Inflammatory macrophage treated with lipopolysaccharide for 4 hours (primary cell): ENCODE measurements around the gene TTBK2.
"Not testable (repeated sequence)": the region's sequence is repeated elsewhere in the genome, so short reads cannot be mapped to it uniquely, and the experiment has no call there.

Source experiments
- DNase-seq: peaks from one replicate; pipeline ENCODE4 v3.0.0-alpha.2; 2020

TTBK2 gene

DNA sequence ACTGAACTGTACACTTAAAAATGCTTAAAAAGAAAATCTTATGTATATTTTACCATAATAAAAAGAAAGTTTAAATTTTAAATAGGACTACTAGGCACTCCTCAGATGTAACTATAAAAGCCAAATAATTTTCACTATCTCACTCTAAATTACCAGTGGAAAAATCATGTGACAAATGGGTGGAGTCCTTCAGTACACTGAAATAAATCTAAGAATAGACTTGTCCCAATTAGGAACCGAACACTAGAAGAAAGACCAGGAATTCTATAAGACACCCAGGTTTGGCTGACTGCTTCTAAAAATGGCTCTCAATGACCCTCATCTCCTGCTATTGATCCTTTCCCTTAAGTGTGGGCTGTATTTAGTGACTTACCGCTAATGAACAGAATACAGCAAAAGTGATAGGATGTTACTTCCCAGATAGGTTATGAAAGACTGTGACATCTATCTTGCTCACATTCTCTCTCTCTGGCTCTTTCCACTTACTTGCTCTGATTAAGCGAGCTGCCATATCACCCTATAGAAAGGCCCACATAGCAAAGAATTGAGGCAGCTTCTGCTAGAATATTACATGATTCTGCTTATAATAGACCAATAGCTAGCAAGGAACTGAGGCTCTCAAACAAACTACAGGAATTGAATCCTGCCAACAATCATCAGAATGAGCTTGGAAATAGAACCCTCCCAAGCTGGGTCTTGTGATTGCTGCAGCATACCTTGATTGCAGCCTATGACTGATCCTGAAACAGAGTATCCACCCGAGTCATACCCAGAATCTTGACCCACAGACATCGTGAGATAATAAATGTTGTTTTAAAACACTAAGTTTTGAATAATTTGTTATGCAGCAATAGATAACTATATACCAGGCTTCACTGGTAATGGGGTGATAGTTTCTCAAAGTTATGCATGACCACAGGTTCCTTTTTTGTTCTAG lies 16.9 kb downstream of the TTBK2 start:
- DNase-seq: no peak

DNA sequence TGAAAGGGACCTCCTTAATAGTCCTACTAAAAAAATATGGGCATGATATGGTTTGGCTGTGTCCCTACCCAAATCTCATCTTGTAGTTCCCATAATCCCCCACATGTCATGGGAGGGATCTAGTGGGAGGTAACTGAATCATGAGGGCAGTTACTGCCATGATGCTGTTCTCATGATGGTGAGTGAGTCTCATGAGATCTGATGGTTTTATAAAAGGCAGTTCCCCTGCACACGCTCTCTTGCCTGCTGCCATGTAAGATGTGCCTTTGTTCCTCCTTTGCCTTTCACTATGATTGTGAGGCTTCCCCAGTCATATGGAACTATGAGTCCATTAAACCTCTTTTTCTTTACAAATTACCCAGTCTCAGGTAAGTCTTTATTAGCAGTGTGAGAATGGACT lies 26.7 kb downstream of the TTBK2 start:
- DNase-seq: peak; percentile 3

DNA sequence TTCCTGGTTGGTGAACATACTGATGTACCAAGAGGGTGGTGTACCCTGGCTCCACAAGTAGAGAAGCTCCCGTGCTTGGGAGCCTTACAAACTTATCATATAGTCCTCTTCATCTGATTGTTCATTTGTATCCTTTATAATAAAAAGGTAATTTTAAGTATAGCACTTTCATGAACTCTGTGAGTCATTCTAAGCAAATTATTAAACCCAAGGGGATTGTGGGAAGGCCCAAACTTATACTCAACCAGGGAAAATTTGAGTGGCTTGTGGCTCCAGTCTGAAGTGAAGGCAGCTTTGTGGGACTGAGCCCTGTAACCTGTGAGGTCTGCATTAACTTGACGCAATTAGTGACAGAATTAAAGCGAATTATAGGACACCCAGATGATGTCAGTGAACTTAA lies 29.0 kb downstream of the TTBK2 start:
- DNase-seq: no peak

DNA sequence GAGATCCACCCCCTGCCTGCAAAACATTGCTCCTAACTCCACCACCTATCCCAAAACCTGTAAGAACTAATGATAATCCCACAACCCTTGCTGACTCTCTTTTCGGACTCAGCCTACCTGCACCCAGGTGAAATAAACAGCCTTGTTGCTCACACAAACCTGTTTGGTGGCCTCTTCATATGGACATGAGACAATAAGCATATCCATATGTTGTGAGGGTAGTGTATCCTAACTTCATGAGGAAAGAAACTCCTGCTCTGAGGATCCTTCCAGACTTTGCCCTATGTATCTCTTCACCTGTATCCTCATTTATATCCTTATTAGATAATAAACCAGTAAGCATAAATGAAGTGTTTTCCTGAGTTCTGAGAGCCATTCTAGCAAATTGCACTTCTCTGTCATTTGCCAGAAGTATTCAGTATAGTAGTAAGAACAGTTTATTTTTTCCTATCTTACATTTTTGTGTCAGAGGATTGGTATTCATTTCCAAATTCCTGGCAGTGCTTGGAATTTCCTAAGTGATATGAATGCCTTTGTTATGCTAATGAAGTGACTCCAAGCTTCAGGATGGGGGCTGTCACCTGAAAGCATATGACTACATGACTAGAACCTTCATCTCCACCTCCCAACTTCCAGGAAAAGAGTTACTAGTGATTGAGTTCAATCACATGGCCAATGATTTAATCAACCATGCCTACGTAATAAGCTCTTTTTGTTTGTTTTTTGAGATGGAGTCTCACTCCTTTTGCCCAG lies 30.2 kb downstream of the TTBK2 start:
- no peak for DNase-seq

DNA sequence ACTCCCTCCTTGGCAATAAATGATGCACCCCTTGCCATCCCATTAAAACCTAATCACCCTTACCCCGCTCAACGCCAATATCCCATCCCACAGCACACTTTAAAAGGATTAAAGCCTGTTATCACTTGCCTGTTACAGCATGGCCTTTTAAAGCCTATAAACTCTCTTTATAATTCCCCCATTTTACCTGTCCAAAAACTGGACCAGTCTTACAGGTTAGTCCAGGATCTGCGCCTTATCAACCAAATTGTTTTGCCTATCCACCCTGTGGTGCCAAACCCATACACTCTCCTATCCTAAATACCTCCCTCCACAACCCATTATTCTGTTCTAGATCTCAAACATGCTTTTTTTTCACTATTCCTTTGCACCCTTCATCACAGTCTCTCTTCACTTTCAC lies 33.2 kb downstream of the TTBK2 start:
- not testable (repeated sequence) for DNase-seq

DNA sequence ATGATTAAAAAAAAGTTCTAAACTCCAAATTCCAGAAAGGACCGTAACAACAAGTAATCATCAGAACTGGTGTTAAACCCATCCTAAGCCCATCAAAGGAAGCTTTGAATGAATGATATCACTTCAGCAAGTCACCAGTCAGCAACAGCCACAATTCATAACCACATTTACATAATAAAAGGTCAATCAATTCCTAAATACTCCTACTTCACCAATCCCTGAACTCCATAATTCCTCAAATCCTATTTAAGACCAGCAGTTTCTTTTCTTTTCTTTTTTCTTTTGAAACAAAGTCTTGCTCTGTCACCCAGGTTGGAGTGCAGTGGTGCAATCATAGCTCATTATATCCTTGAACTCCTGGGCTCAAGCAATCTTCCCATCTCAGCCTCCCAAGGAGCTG lies 40.5 kb downstream of the TTBK2 start:
- no peak for DNase-seq

DNA sequence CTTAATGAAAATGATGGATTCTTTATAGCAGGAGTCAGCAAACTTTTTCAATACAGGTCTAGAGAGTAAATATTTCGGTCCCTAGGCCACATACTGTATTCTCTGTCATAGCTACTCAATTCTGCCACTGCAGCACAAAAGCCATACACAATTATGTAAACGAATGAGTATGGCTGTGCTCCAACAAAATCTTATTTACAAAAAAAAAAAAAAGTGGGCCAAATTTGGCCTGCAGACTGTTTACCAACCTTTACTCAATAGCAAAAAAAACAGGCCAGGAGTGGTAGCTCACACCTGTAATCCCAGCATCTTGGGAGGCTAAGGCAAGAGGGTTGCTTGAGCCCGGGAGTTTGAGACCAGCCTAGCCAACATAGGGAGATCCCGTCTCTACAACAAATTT lies 41.1 kb downstream of the TTBK2 start:
- DNase-seq: no peak

DNA sequence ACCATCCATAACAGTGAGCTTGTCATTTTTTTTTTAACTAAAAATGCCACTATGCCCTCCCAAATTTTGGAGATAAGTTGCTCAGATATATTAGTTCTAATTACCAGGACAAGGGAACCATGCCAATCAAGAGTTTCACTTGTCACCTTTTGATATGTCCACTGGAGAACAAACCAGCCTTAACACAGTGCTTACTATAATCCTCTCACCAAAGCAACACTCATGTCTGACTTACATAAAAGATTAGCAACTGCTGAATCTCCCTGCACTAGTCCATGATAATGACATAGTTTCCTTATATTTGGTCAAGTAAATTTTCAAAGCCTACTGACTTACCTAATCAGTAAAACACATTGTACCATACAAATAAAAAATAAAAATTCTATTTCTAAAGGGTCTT lies 44.4 kb downstream of the TTBK2 start:
- DNase-seq: no peak

DNA sequence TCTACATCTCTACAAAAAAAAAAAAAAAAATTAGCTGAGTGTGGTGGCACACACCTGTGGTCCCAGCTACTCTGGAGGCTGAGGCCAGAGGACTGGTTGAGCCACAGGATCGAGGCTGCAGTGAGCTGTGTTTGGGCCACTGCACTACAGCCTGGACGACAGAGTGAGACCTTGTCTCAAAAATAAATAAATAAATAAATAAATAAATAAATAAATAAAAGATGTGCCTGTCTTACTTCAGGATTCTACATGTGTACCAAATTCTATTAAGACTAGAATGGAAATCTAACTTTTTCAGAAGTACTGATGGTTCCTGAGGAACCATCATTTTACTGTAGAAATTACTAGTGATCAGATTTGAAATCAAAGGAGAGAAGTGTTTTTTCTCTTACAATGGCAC lies 51.9 kb downstream of the TTBK2 start:
- no peak for DNase-seq

DNA sequence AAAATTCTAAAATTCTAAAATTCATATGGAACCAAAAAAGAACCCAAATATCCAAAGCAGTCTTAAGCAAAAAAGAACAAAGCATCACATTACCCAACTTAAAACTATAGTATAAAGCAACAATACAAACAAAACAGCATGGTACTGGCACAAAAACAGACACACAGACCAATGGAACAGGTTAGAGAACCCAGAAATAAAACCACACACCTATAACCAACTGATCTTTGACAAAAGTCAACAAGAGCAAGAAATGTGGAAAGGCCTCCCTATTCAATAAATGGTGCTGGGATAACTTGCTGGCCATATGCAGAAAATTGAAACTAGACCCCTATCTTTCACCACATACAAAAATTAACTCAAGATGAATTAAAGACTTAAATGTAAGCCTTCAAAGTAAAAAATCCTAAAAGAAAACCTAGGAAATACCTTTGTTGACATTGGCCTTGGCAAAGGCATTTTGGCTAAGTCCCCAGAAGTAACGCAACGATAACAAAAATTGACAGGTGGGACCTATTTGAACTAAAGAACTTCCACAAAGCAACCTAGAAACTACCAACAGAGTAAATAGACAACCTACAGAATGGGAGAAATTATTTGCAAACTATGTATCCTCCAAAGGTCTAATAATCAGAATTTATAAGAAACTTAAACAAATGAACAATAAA lies 56.9 kb downstream of the TTBK2 start:
- DNase-seq: no peak

DNA sequence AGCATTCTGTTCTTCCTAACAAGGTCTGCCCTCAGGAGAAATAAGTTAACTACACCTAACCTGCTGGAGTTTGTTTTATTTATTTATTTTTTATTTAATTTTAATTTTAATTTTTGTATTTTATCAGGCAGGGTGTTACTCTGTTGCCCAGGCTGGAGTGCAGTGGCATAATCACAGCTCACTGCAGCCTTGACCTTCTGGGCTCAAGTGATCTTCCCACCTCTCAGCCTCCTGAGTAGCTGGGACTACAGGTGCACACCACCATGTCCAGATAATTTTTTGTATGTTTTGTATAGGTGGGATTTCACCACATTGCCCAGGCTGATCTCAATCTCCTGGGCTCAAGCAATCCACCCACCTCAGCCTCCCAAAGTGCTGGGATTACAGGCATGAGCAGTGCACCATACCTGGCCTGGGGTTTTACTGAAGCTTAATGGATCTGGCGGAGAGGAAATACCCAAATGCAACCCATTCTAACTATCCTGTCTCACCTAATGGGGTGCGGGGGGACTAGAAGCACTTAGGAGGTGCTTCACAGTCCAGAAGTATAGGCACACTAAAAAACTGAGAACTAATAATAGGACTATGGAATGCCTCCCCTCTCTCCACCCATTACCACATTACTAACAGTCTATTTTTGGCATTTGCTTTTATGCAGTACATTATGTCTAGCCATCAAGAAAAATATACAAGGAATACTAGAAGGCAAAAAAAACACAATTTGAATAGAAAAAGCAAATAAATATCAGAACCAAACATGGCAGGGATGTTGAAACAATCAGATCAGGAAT lies 61.4 kb downstream of the TTBK2 start:
- no peak for DNase-seq

DNA sequence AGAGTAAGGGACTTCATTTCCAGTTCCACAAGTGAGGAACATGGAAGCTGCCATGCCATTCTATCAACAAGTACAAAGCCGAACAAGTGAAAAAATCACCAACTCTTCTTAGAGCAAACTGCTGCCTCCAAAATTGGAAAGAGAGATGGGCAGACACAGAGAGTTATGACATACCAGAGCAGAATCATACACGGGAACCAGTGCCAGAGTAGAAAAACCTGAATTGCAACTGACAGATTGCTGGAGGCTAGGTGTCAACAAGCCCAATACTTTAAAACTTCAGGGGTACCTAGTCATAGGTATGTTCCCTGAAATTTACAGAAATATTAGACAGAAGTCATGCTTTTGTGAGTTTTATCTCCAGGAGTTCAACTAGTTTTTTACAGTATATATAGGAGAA lies 62.0 kb downstream of the TTBK2 start:
- DNase-seq: no peak

DNA sequence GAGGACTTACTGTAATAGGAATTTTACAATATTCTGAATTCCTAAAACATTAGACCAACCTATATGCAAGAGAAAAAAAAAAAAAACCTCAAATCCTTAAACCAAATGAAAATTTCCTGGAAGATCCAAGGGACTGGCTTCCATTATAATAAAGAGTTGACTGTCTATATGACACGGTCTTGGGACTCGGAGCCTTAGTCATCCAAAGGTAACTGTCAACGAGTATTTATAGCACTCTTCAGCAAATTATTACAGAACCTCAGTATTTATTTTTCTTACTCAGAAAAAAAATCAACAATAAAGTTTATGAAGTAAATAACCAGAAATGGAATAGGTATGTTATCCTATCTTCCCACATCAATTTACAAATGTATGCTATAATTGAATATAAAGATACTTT lies 66.0 kb downstream of the TTBK2 start:
- no peak for DNase-seq

DNA sequence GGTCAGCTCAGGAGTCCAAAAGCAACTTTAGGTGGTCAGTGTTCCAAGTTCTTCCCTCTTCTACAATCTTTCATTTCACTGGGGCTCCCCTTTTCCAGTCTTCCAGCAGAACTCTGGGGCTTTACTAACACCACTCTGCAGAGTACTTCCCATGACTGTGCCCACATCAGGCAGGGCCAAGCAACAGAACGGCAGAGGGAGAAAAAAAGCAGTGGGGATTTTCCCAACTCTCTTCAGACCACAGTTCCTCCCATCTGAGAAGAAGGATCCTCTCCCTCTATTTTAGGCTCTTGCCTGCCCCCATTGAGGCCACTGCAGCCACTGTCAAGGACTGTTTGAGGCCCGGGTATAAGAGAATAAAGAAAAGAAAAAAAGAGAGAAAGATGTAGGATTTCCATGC lies 70.7 kb downstream of the TTBK2 start:
- DNase-seq: peak; percentile 61

DNA sequence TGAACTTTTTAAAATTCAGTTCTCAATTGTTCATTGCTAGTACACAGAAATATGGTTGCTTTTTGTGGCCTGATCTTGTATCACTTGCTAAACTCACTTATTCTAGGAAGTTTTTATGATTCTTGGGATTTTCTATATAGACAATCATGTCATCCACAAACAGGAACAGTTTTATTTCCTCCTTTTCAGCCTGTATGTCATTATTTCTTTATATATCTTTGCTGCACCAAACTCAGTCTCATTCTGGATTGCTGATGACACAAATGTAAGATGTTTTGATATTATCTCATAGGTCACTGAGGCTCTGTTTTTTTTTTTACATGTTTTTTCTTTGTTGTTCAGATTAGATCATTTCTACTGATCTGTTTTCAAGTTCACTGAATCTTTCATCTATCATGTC lies 71.7 kb downstream of the TTBK2 start:
- DNase-seq: peak; percentile 70

DNA sequence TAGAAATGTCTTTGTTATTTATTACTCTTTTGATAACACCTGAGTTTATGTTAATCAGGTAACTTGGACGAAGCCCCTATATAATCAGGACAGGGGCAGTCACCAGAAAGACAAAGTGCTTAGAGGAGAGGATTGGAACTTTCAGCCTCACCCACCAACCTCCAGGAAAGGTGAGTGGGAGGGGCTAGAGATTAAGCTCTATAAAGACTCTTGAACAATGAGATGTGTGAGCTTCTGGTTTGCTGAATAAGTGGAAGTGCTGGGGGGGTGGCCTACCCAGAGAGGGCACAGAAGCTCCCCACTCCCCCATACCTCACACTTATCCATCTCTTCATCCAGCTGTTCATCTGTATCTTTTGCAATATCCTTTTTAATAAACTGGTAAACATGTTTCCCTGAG lies 73.9 kb downstream of the TTBK2 start:
- no peak for DNase-seq

DNA sequence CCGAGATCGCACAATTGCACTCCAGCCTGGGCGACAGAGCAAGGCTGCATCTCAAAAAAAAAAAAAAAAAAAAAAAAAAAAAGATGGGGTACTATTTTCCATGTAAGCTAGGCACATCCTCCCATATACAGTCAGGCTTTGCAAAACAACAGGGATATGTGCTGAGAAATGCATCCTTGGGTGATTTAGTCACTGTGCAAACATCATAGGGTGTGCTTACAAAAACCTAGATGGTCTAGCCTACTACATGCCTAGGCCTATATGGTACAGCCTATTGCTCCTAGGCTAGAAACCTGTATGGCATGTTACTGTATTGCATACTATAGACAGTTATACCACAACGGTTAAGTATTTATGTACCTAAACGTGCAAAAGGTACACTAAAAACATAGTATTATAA lies 75.0 kb downstream of the TTBK2 start:
- DNase-seq: no peak

DNA sequence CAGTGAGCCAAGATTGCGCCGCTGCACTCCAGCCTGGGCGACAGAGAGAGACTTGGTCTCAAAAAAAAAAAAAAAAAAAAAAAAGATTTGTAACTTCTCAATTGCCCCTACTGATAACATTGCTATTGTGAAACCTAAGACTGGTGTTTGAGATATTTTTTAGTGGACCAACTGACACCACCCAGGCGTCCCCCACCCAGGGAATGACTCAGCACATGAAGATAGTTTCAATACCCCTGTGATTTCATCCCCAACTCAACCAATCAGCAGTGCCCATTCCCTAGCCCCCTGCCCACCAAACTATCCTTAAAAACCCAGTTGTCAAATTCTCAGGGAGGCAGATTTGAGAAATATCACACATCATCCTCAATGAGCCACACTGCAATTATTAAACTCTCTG lies 76.9 kb downstream of the TTBK2 start:
- no peak for DNase-seq

DNA sequence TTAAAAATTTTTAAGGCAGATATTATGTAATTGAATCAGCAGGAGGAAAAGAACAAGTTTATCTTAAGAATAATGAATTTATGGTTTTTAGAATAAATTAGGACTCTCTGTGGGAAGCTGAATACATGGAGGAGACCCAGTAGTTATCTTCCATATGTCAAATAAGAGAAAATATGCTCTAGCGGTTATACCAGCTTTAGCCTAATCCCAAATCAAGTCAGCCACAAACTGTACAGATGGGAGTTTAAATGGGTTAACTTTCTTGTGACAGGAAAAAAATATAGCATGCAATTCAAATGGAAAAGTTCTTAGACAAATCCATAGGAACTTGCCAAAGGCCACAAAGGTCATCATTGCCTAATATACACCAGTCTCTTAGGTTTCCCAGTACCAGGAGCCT lies 84.3 kb downstream of the TTBK2 start:
- DNase-seq: no peak

DNA sequence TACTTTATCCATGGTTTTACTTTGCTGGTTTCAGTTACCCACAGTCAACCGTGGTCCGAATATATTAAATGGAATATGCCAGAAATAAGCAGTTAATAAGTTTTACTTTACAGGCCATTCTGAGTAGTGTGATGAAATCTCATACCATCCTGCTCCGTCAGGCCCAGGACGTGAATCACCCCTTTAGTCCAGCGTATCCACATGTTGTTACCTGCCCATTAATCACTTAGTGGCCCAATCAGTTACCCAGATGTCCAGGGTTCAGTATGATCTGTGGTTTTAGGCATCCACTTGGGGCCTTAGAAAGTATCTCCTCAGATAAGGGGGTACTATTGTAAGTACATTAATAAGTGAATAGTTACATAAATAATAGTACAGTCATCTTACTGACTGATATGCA lies 88.0 kb downstream of the TTBK2 start:
- no peak for DNase-seq

DNA sequence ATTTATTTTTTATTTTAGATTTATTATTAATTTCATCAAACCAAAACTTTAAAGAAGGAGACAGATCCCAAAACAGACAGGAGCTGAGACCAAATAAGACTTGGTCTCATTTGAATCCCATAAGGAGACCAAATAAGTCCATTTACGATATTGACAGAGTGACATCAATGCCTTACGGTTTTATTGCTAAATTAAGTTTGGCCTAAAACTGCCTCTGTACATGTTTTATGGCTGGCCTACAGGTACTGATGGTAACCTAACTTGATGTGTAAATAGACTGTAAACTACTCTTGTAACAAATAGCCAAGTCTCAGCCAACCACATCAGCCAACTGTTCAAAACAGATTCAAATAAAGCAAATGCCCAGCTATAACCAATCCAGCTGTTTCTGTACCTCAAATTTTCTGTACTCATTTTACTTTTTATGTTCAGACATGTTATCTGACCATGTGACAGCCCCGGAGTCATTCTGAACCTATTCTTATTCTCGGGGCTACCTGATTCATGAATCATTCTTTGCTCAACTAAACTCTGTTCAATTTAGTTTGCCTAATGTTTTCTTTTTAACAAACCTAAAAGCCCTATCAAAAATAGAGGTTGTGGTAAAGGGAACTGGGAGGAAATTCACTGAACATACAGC lies 94.2 kb downstream of the TTBK2 start:
- no peak for DNase-seq

DNA sequence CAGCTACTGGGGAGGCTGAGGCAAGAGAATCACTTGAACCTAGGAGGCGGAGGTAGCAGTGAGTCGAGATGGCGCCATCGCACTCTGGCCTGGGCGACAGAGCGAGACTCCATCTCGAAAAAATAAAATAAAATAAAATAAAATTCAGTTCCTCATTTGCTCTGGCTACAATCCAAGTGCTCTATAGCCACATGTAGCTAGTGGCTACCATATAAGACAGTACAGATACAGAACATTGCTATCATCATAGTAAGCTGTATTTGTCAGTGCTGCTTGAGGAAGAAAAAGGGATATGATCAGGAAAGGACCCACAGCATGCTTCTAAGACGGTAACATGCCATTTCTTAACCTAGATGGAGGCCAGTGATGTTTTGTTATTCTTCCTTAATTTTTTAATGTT lies 95.0 kb downstream of the TTBK2 start:
- DNase-seq: no peak
